A549 (cell line): ENCODE results near the gene SELENOT. TPM values are rescaled to one million over a fixed set of nuclear protein-coding genes. Genes with fewer than 3 reads are reported as not detected.
A peak's percentile ranks its signal among the peaks of the same experiment; 100 is the strongest.

Experiments used
- ATAC-seq, 2 experiments: fragments of 200-7000 bp in 1 of 2; fragments of >200 bp in 1 of 2; cut with Nextera tagmentation in 1 of 2; cut with Tn5 transposase in 1 of 2; 3 replicates each; pipeline versions ENCODE4 v1.8.0 to v1.9.1; 2018 to 2020; ENCODE audit warnings: mild to moderate bottlenecking in 1 of 2, moderate library complexity in 1 of 2
- CTCF ChIA-PET: fragments of 300-600 bp; sonication (Branson Sonifier 250); formaldehyde crosslinking; extraction: SDS; loops from one replicate; lab custom pipeline; 2021; ENCODE audit warnings: antibody characterized with exemption, inconsistent platforms; lab: Yijun Ruan, JAX
- POLR2A ChIA-PET: fragments of 350-600 bp; formaldehyde crosslinking; extraction: SDS; loops from one replicate; lab custom pipeline; 2021; ENCODE audit warnings: antibody characterized with exemption, inconsistent platforms; lab: Yijun Ruan, JAX
- DNase-seq, 2 experiments: peaks; one replicate each; pipeline versions ENCODE4 v3.0.0 to v3.0.0-alpha.2; 2011 to 2016; ENCODE audit warnings: low read depth in 1 of 2, low spot score in 1 of 2
- FAIRE-seq: peaks from 2 replicates; lab custom pipeline; 2011; peaks lifted over from hg19 to GRCh38; lab: Jason Lieb, UNC
- H3K27ac ChIP-seq, 2 experiments: fragments of >200 bp; sonication (Bioruptor Twin); formaldehyde crosslinking; 3 replicates each; pipeline ENCODE4 v1.5.1; 2016 to 2017
- H3K4me1 ChIP-seq: fragments of >200 bp; sonication (Bioruptor Twin); formaldehyde crosslinking; 3 replicates; pipeline ENCODE4 v1.6.1; 2016
- H3K4me2 ChIP-seq: fragments of >200 bp; sonication (Bioruptor Twin); formaldehyde crosslinking; 3 replicates; pipeline ENCODE4 v1.6.1; 2016
- H3K4me3 ChIP-seq: fragments of >200 bp; sonication (Bioruptor Twin); formaldehyde crosslinking; 3 replicates; pipeline ENCODE4 v1.5.1; 2016
- H3K9me3 ChIP-seq: fragments of >200 bp; sonication (Bioruptor Twin); formaldehyde crosslinking; 3 replicates; pipeline ENCODE4 v1.6.1; 2016
- ATOH8 ChIP-seq: fragments of 250-450 bp; sonication (Bioruptor Pico); IDR thresholded peaks from 2 replicates; pipeline ENCODE4 v1.5.0; 2020; ENCODE audit warnings: low read depth, mild to moderate bottlenecking, moderate library complexity
- CBX2 ChIP-seq: fragments of 200-600 bp; sonication (generic); IDR thresholded peaks from 2 replicates; pipeline ENCODE4 v1.6.1; 2016; ENCODE audit warnings: low read depth, mild to moderate bottlenecking, borderline replicate concordance
- CEBPB ChIP-seq, 2 experiments: fragments of >200 bp in 1 of 2; sonication (Bioruptor Twin) in 1 of 2; formaldehyde crosslinking in 1 of 2; IDR thresholded peaks; 2 replicates each; pipeline ENCODE4 v1.6.1; 2012 to 2016
- CTCF ChIP-seq: fragments of >200 bp; sonication (Bioruptor Twin); formaldehyde crosslinking; IDR thresholded peaks from 3 replicates; pipeline ENCODE4 v1.5.1; 2016
- EHF ChIP-seq: fragments of 250-450 bp; sonication (Bioruptor Pico); IDR thresholded peaks from 2 replicates; pipeline ENCODE4 v1.5.0; 2020; ENCODE audit warnings: mild to moderate bottlenecking
- FOSB ChIP-seq: fragments of 250-450 bp; sonication (Bioruptor Pico); IDR thresholded peaks from 2 replicates; pipeline ENCODE4 v1.5.0; 2020; ENCODE audit warnings: mild to moderate bottlenecking, moderate library complexity
- HES2 ChIP-seq: fragments of >200 bp; sonication (Bioruptor Twin); formaldehyde crosslinking; IDR thresholded peaks from 2 replicates; pipeline ENCODE4 v1.6.1; 2016
- HEYL ChIP-seq: fragments of 250-450 bp; sonication (Bioruptor Pico); IDR thresholded peaks from 2 replicates; pipeline ENCODE4 v1.8.0; 2021; ENCODE audit warnings: mild to moderate bottlenecking, moderate library complexity
- HMGXB4 ChIP-seq: fragments of 250-450 bp; sonication (Bioruptor Pico); IDR thresholded peaks from 2 replicates; pipeline ENCODE4 v1.5.0; 2021; ENCODE audit warnings: mild to moderate bottlenecking, moderate library complexity, borderline replicate concordance
- HOXA7 ChIP-seq: fragments of 250-450 bp; sonication (Bioruptor Pico); IDR thresholded peaks from 2 replicates; pipeline ENCODE4 v1.5.0; 2020; ENCODE audit warnings: mild to moderate bottlenecking, moderate library complexity
- JUN ChIP-seq, 2 experiments: fragments of >200 bp; sonication (Bioruptor Twin); formaldehyde crosslinking; IDR thresholded peaks; 2 replicates in 1 of 2; 3 replicates in 1 of 2; pipeline ENCODE4 v1.6.1; 2016 to 2017
- MAZ ChIP-seq: fragments of 150-350 bp; IDR thresholded peaks from 2 replicates; pipeline ENCODE4 v1.6.1; 2014; ENCODE audit warnings: antibody characterized with exemption, low read depth, low read length, borderline replicate concordance
- NFE2L2 ChIP-seq: fragments of 150-350 bp; conservative IDR thresholded peaks from 2 replicates; pipeline ENCODE4 v1.6.1; 2014; ENCODE audit warnings: low read length
- NR3C1 ChIP-seq: fragments of >200 bp; sonication (Bioruptor Twin); formaldehyde crosslinking; IDR thresholded peaks from 3 replicates; pipeline ENCODE4 v1.6.1; 2017
- PHF8 ChIP-seq: fragments of 200-600 bp; sonication (generic); IDR thresholded peaks from 2 replicates; pipeline ENCODE4 v1.6.1; 2016; ENCODE audit warnings: low read depth, mild to moderate bottlenecking, antibody characterized with exemption, moderate library complexity, borderline replicate concordance
- RNF2 ChIP-seq: fragments of 200-600 bp; sonication (generic); IDR thresholded peaks from 2 replicates; pipeline ENCODE4 v1.6.1; 2016; ENCODE audit warnings: low read depth, mild to moderate bottlenecking, antibody characterized with exemption, moderate library complexity, borderline replicate concordance
- TFCP2L1 ChIP-seq: fragments of 250-450 bp; sonication (Bioruptor Pico); IDR thresholded peaks from 2 replicates; pipeline ENCODE4 v1.5.0; 2021; ENCODE audit warnings: mild to moderate bottlenecking
- TP53 ChIP-seq: fragments of 250-450 bp; sonication (Bioruptor Pico); IDR thresholded peaks from 2 replicates; pipeline ENCODE4 v1.5.0; 2021; ENCODE audit warnings: mild to moderate bottlenecking, moderate library complexity
- ZFP36 ChIP-seq: fragments of 450-650 bp; IDR thresholded peaks from 2 replicates; pipeline ENCODE4 v1.6.1; 2014; ENCODE audit warnings: borderline replicate concordance; ENCODE audit not compliant: partially characterized antibody
- ZNF302 ChIP-seq: fragments of 250-450 bp; sonication (Bioruptor Pico); IDR thresholded peaks from 2 replicates; pipeline ENCODE4 v1.9.0; 2021; ENCODE audit warnings: inconsistent platforms, mild to moderate bottlenecking, moderate library complexity
- WGBS: methylation state at CpG from one replicate; pipeline ENCODE4 v1.1.6; 2017; ENCODE audit errors: missing lambda C conversion rate; 5-methylcytosine and 5-hydroxymethylcytosine counted together
- polyA plus RNA-seq, 4 experiments: library from polyadenylated mRNA; depleted of rRNA in 3 of 4; stranded (reverse); fragments of >200 nt; fragmentation: RNase III in 1 of 4; extraction: RNeasy Plus Mini Kit Qiagen cat#74134 plus additional on column Dnase treatment in 1 of 4; gene quantifications; 2 replicates in 3 of 4; 3 replicates in 1 of 4; pipeline ENCODE4 v1.2.3, GENCODE V29; 2011 to 2017

Gene SELENOT
- polyA plus RNA-seq, 2 of the 4 experiments (the other 2 are of a cell fraction): 100 to 536 TPM

- no peak overlapping the region for H3K4me2 ChIP-seq
- FAIRE-seq (no peak), ATAC-seq (no peak), DNase-seq (no peak)
- H3K4me3 ChIP-seq: no peak overlapping the region
- TF ChIP-seq TFCP2L1: no peak
- TF ChIP-seq RNF2: no peak
- TF ChIP-seq ATOH8: no peak
- TF ChIP-seq TP53 (CRISPR knock-in tag): no peak
- WGBS: 60% methylated on average over 1 of the region's 1 CpG
- H3K4me1 ChIP-seq: no peaks in the 10 kb centered on the region
- ChIA-PET CTCF (interaction anchor here (1.3 to 2.1 kb wide), 2 partner anchors 10 to 26 kb away, joined by 3 to 8 read pairs; no protein-coding TSS in a partner anchor), POLR2A (no interaction called here)
- no peak overlapping the region for H3K27ac ChIP-seq
- no peaks in the 10 kb centered on the region for H3K9me3 ChIP-seq
Observed at GRCh38 chr3:150583028-150583427, 20.1 kb upstream of the SELENOT start.

GRCh38 chr3:150588027-150588830 is 14.9 kb upstream of the SELENOT start:
- POLR2A ChIA-PET: interaction anchor here (1.3 kb wide), 1 partner anchor 15 kb away, joined by 3 read pairs; the partner anchor contains the start of gene SELENOT
- TF ChIP-seq CTCF: no peak
- no peak for TF ChIP-seq HEYL (CRISPR knock-in tag)
- no peak for TF ChIP-seq PHF8
- TF ChIP-seq HMGXB4 (CRISPR knock-in tag): no peak
- TF ChIP-seq HES2: no peak
- no peak for TF ChIP-seq ZFP36
- TF ChIP-seq FOSB (CRISPR knock-in tag): no peak
- no peak for TF ChIP-seq EHF
- TF ChIP-seq JUN (IDR thresholded peaks at IDR 0.05): no peak
- no peak for TF ChIP-seq CEBPB (IDR thresholded peaks at IDR 0.05)
- TF ChIP-seq MAZ: no peak
- TF ChIP-seq NR3C1: no peak
- TF ChIP-seq CBX2: no peak
- no peak for TF ChIP-seq NFE2L2
- no peak for TF ChIP-seq HOXA7 (CRISPR knock-in tag)
- no peak for TF ChIP-seq ZNF302 (CRISPR knock-in tag)
- TF ChIP-seq, all 56 proteins: peak for 0
- Histone ChIP-seq H3K4me3 (no peak overlapping the region), H3K4me1 (no peaks in the 10 kb centered on the region), H3K27ac (no peak overlapping the region), H3K9me3 (no peaks in the 10 kb centered on the region), H3K4me2 (no peak overlapping the region)
- 71% methylated on average over 9 of the region's 9 CpGs for WGBS
- CTCF ChIA-PET: interaction anchor here (1.2 kb wide), 1 partner anchor 10 kb away, joined by 3 read pairs; no protein-coding TSS in a partner anchor
- DNase-seq (no peak), FAIRE-seq (no peak), ATAC-seq (peak; percentile 60 to 61)
